Measurements from ENCODE around the gene AVL9.
"Not testable (repeated sequence)": the region's sequence is repeated elsewhere in the genome, so short reads cannot be mapped to it uniquely, and the experiment has no call there.

Gene AVL9
- total RNA-seq = 109 to 128 reads per million in 2 donors

GRCh38 chr7:32495298-32496051, at the start of gene AVL9:
AVL9 (plus strand) TSS chr7:32495489; CDS start chr7:32495710, 221 bp downstream.
- peak; percentile 98 for DNase-seq

DNA sequence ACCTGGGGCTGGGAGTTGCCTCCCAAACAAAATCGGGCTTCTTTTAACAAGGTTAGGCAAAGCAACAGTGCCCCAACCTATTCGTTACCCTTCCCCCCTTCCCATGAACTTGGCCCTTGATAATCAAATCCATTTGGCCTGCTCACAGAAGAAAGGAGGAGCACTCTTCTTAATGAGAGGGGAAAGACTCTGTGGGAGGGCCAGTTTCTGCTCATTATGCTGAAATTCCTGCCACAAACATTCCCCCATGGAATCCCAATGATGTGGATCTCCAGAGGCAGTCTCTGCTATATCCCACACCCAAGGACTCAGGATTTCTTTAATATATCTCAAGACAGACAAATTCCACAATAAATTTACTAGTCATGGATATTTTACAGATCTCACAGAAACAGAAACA, 48.1 kb upstream of the AVL9 start:
- no peak for DNase-seq

DNA sequence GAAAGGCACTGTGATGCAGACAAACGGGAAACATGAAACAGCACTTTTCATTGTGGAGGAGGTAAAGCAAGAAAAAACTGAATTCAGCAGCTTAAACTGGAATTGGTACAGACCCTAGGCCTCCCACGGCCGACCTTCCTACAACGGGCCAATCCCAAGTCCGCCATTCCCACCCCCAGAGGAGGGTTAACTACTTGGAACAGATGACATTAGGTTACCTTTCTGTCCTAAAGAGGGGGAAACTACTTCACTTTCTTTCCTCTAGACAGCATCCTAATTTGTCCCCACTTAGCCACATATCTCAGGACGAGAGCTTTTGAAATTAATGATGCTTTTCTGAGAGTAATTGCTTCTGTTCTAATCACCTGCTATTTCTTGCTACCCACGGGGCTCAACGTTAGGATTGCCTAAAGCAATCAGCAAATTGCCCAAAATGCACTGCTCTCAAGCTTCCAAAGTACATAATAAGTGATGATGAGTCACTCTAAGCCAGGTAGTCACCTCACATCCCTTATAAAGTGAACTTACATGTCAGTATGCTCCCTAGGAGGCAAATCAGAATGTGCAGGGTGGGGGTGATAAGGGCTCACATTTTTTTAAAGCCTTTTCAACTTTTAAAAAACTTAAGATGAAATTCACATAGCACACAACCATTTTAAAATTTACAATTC, 41.8 kb upstream of the AVL9 start:
- DNase-seq = no peak

- DNase-seq = no peak
Observed at GRCh38 chr7:32458025-32458424, 37.3 kb upstream of the AVL9 start.

DNA sequence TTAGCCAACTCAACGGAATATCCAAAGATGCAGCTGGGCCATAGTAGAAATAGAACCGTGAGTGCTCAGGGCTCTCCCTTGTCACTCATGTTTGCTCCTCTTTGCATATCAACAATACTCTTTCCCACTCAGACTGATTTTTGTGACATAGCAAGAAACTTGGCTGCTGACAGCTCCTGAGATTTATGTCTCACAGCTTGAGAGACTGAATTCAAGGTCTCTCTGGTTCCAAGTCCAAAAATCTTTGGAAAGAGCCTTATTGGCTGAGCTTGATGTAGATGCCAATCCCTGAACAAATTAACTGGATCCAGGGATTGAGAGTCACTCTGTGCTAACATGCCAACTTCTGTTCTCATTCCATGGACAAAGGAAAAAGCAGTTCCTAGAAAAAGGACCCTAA, 35.5 kb upstream of the AVL9 start:
- DNase-seq = no peak

DNA sequence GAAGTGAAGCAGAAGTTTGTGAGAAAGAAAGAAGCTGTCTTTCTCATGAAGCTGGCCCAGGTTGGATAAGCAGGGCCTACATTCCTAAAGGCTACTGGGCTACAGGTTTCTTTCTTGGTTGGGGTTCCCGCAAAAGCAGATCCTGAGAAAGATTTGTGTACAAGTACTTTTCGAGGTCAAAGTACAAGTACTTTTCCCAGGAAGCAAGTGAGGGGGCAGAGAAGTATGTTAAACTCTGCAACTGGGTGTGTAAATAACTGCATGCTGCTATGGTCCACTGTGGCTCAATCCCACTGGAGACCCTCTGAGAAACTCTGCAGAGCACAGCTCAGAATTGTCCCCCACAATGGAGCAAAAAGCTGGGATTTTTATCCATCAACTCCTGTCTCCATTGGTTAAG, 33.8 kb upstream of the AVL9 start:
- no peak for DNase-seq

DNA sequence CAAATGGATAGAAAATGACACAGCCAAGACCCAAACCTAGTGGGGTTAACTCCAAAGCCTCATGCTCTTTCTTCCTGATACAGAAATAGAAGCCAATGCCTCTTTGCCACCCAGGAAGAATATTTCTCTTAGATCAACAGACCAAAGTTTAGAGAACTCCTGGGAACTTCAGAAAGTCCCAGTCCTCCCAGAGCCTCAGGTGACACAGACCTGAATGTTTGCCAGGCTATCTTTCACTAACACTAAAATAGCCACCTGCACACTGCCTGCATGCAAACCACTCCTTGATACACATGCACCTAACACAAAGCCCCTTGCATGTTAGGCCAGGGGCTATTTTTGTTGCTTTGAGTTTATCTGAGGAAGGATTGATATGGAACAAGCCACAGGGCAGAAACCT, 32.8 kb upstream of the AVL9 start:
- no peak for DNase-seq

DNA sequence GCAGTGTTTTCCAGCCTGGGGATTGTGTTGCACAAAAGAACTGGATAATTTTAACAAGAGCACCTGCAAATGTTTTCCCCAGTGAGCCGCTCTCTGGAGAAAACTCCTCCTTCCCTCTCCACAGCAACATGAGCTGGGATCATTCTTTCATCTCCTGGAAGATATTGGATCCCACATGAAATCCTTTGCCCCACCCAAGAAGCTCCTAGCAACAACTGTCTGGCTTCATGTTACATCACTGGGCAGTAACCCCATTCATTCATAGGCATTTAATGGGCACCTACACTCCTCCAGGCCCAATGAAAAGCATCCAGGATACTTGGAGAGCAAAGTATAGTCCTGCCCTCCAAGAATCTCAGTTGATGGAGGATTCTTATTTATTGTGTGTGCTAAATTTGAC, 32.3 kb upstream of the AVL9 start:
- DNase-seq = no peak

- DNase-seq = not testable (repeated sequence)
Observed at GRCh38 chr7:32464641-32465416, 30.5 kb upstream of the AVL9 start.

GRCh38 chr7:32470004-32470403, 25.3 kb upstream of the AVL9 start:
- DNase-seq = not testable (repeated sequence)

DNA sequence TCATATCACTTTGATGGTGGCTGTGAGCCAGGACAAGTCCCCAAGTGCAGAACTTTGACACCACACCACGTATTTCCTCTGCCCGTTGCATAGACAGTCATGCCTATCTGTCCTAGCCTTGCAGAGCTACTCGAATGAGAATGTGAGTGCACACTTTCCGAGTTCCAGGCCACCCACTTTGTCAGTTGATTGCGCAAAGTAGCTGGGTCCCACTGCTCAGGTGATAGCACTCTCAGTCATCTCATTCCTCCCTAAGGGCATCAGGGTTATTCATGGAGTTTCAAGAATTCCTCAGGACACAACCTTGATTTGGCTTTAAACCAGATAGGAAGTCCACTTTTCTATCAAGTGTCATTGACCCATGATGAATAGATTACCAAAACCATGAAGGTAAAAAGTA, 24.4 kb upstream of the AVL9 start:
- DNase-seq = no peak

GRCh38 chr7:32472015-32472414, 23.3 kb upstream of the AVL9 start:
- no peak for DNase-seq

- DNase-seq = no peak
Observed at GRCh38 chr7:32474008-32474407, 21.3 kb upstream of the AVL9 start.

- no peak for DNase-seq
Observed at GRCh38 chr7:32476816-32477648, 18.3 kb upstream of the AVL9 start.

DNA sequence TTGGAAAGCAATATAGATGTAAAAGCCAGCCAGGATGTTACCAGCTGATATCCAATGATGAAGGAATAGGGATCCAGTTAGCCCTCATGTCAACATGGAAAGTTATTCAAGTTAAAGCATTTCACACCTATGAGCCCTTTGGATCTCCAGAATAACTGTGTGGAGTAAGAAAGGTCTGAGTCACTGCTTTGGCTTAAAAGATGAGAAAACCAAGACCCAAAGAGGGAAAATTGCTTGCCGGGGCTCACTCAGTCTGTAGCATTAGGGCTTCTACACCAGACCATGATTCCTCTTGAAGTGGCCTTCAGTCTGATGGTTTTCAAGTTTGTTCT, 17.7 kb upstream of the AVL9 start:
- DNase-seq = no peak

- no peak for DNase-seq
Observed at GRCh38 chr7:32479574-32480200, 15.6 kb upstream of the AVL9 start.

GRCh38 chr7:32481176-32481575, 14.1 kb upstream of the AVL9 start:
- DNase-seq = no peak

GRCh38 chr7:32481921-32482320, 13.4 kb upstream of the AVL9 start:
- no peak for DNase-seq

- DNase-seq = no peak
Observed at GRCh38 chr7:32489788-32490126, 5.5 kb upstream of the AVL9 start.

- peak; percentile 58 for DNase-seq
Observed at GRCh38 chr7:32490127-32490796, 5.0 kb upstream of the AVL9 start, which contains the start of gene LSM5. LSM5 (minus strand) TSS chr7:32490380; CDS start chr7:32490365, 15 bp downstream.

GRCh38 chr7:32494946-32495297, 367 bp upstream of the AVL9 start:
- DNase-seq = no peak
